SKM-1 treated with dmso at 0.1 percent for 144 hours (cell line): Measurements from ENCODE around the gene FAM186B.

Source experiments
- DNase-seq: peaks from one replicate; lab custom pipeline; 2025; ENCODE audit not compliant: unreplicated experiment; lab: John Stamatoyannopoulos, UW

The FAM186B gene

GRCh38 chr12:49577589-49578315, 27.7 kb downstream of the FAM186B start:
- DNase-seq: no peak

GRCh38 chr12:49568442-49569162, 36.8 kb downstream of the FAM186B start:
- no peak for DNase-seq

GRCh38 chr12:49567611-49568441, 37.6 kb downstream of the FAM186B start, which contains the start of gene MCRS1:
TSS of gene MCRS1 (minus strand) at chr12:49568142. CDS start at chr12:49566731, 1,411 bp downstream.
- peak; percentile 68 for DNase-seq

DNA sequence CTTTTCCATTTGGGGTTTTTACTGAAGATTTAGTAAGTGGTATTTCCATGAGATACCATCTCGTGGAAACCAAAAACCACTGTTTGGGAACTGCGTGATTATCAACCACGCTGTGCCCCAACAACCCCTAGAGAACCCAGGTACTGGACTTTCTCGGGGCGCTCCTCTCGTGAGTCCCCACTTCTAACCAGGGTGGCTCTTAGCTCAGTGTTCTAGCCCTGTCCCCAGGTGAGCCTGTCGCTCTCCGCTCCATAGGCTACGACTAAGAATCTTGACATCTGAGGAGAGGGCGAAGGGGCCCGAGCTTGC, 38.2 kb downstream of the FAM186B start:
- DNase-seq: no peak

GRCh38 chr12:49566361-49566760, 39.1 kb downstream of the FAM186B start:
- DNase-seq: no peak

- DNase-seq: no peak
These were observed 39.8 kb downstream of the FAM186B start for GRCh38 chr12:49565406-49566265.

DNA sequence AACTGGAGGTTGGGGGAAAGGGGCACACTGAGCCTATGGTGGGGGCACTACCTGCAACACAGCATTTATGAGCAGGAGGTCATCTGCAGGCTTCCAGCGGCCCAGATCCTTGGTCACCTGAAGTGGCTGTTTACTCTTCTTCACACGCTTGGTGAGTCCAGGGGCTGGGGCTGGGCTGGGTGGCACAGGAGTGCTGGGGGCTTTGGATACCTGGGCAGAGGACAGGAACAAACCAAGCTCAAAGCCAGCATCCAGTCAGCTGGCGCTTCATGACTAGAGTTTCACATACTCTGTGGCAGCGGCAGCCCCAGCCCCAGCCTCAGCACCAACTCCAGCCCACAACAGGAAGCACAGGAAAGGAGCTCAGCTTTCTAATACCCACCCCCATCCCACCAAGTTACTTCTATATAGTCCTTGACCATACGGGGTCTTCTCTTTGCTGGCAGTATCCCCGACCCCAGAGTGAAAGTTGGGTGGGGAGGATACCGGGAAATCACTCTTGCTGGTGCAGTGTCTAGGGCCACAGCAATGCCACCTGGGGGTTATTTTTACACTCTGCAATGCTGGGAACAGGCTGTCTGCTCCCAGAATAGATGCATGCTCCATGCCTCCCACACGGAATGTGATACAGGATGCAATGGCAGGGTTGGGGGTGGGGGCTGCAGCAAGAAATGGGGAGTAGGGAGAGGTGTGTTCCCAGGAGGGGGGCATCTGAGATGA, 40.6 kb downstream of the FAM186B start:
- no peak for DNase-seq

- DNase-seq: no peak
These were observed 41.3 kb downstream of the FAM186B start for GRCh38 chr12:49563951-49564685.

- DNase-seq: no peak
These were observed 42.6 kb downstream of the FAM186B start for GRCh38 chr12:49562831-49563230.

DNA sequence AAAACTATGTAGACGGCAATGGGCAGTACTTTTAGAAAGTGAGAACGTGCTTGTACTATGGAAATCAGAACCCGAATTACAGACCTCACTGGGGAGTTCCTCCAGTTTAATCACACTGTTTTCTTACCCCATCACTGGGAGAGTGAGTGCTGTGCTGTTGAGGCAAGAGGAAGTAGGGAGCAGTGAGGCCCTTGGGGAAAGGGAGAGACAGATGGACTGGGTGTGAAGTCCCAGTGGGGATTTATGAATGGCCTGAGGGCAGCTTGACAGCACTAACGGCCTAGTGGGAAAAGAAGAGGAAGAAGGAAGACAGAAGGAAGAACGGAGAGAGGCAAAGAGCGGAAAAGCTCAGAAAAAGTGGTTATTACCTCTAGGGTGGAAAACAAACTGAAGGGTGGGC, 43.2 kb downstream of the FAM186B start:
- no peak for DNase-seq

- DNase-seq: no peak
These were observed 44.7 kb downstream of the FAM186B start for GRCh38 chr12:49560695-49561094.

- DNase-seq: no peak
These were observed 46.3 kb downstream of the FAM186B start for GRCh38 chr12:49559011-49559675.

DNA sequence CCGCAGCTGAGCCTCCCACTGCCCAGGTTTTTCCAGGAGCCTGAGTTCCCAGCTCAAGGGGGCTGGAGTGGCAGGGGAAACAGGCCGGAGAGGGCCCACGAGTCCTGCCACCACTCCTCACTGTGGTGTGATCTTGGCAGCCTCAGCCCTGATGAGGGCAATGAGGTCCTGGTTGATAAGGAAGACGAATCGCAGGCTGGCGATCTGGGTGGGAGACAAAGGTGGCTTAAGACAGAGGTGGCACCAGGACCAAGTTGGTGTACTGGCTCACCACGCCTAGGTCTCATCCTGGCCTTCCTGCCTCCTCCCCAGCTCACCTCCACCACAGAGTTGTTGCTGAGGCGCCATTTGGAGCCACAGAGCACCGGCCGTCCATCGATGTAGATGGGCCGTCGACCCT, 46.9 kb downstream of the FAM186B start:
- no peak for DNase-seq

DNA sequence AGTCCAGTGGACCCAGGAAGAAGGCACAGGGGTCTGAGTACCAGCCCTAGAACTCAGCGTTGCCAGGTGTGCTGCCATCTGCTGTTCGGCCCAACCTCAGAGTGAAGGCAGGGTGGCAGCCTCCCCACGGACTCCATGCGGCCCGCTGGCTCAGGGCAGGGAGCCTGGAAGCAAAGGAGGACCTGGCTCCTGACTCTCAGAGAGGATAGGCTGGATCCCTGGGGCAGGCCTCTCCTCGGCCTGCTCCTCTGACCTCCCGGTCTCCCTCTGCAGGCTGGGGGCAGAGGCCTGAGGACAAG, 47.6 kb downstream of the FAM186B start:
- DNase-seq: no peak

GRCh38 chr12:49557187-49557916, 48.1 kb downstream of the FAM186B start:
- DNase-seq: no peak

GRCh38 chr12:49556391-49557186, 48.9 kb downstream of the FAM186B start:
- DNase-seq: no peak

DNA sequence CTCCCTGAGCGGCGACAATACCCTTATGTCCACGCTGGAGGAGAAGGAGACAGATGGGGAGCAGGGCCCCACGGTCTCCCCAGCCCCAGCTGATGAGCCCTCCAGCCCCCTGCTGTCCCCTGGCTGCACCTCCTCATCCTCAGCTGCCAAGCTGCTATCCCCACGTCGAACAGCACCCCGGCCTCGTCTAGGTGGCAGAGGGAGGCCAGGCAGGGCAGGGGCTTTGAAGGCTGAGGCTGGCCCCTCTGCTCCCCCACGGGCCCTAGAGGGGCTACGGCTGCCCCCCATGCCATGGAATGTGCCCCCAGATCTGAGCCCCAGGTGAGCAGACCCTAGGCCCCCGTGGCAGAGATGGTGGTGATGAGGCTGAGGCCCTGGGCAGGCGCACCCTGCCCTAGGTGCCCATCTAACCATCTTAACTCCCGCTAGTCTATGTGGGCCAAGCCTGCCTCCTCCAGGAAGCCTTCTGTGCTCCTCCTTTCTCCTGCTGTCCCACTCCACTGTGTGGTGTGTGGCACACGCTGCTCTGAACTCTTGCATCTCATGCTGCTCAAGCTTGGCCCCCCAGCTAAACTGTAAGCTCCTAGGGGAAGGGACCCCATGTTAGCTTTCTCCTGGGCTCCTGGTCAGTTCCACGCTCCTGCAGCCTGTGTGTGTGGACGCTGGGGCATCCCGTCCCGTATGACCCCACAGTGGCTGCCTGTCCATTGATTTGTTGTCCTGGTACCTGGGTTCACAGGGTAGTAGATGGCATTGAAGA, 49.6 kb downstream of the FAM186B start:
- DNase-seq: no peak
